Measurements from ENCODE around the gene SNORC. TPM values are rescaled to one million over a fixed set of nuclear protein-coding genes. Genes with fewer than 3 reads are reported as not detected.

The SNORC gene
- total and polyA plus RNA-seq, 9 of the 15 experiments (the other 6 are each of a cell fraction or from before 2014, with no cell fraction given) = 0.14 to 2.5 (median 0.72) TPM; not detected in 2

- 0% methylated on average over 6 of the region's 76 CpGs for WGBS (ENCODE audit: insufficient coverage, low coverage, missing lambda C conversion rate)
- POLR2A ChIA-PET = no interaction called here
- BruUV-seq (replicated peaks) = no TSS peak
- TF ChIP-seq ARID2 (IDR thresholded peaks at IDR 0.05) = no peak
- TF ChIP-seq BRF1 (IDR thresholded peaks at IDR 0.05; ENCODE audit: borderline replicate concordance, extremely low read depth, insufficient read length) = no peak
- TF ChIP-seq ETV5 (CRISPR knock-in tag; IDR thresholded peaks at IDR 0.05; ENCODE audit: low read depth) = no peak
- no peak for TF ChIP-seq ZC3H11A (IDR thresholded peaks at IDR 0.05; ENCODE audit: low read depth, low read length)
- no peak for TF ChIP-seq KDM1A (IDR thresholded peaks at IDR 0.05)
- no peak for TF ChIP-seq NFIX (CRISPR knock-in tag; IDR thresholded peaks at IDR 0.05; ENCODE audit: low read depth)
- no peak for TF ChIP-seq FOXO4 (CRISPR knock-in tag; IDR thresholded peaks at IDR 0.05)
- no peak for TF ChIP-seq E2F1 (CRISPR knock-in tag; IDR thresholded peaks at IDR 0.05)
- no peak for TF ChIP-seq E4F1 (CRISPR knock-in tag; IDR thresholded peaks at IDR 0.05; ENCODE audit: borderline replicate concordance)
- no peak for TF ChIP-seq CBFA2T2 (conservative IDR thresholded peaks at IDR 0.05)
- TF ChIP-seq KLF6 (CRISPR knock-in tag; IDR thresholded peaks at IDR 0.05; ENCODE audit: borderline replicate concordance) = no peak
Measured at GRCh38 chr2:232927032-232927792, 57.1 kb downstream of the SNORC start.

More at GRCh38 chr2:232927032-232927792, 57.1 kb downstream of the SNORC start:
- H4K20me1 ChIP-seq (replicated peaks; ENCODE audit: control insufficient read depth, insufficient read depth, low read length) = no peaks in the 10 kb centered on the region
- in situ Hi-C loops (cut with MboI) (no loop called here), intact Hi-C loops (cut with micrococcal nuclease) (no loop called here)
- H3K27ac ChIP-seq (ENCODE audit: extremely low read depth, low read depth, low read length) = no peak overlapping the region
- CTCF ChIA-PET (ENCODE audit: low intra/inter-chr PET ratio) = no interaction called here
- no peak overlapping the region for H3K4me3 ChIP-seq
- peaks cover 0 to 16% of the 10 kb centered on the region in 2 experiments; a peak in 2 of 5 replicates for H3K4me1 ChIP-seq (replicated peaks in 1 of 2; ENCODE audit: control insufficient read depth in 2 of 2, insufficient read depth in 2 of 2, low read length in 2 of 2)
- no peaks in the 10 kb centered on the region for H3K79me2 ChIP-seq (ENCODE audit: control insufficient read depth, insufficient read depth, low read length)
- no peaks in the 10 kb centered on the region for H3K9me1 ChIP-seq (ENCODE audit: control insufficient read depth, insufficient read depth, low read length)
- H3K9ac ChIP-seq (ENCODE audit: insufficient read depth in 1 of 2, low read depth in 2 of 2, low read length in 2 of 2) = no peak overlapping the region
- FAIRE-seq (no peak), ATAC-seq (no peak), DNase-seq (ENCODE audit: extremely low read depth in 1 of 4, low spot score in 3 of 4) (peak in 2 of 4 experiments; percentile 23 to 31)
- H3K36me3 ChIP-seq (ENCODE audit: control insufficient read depth, insufficient read depth, low read length) = no peaks in the 10 kb centered on the region
- no peak overlapping the region for H3K4me2 ChIP-seq (ENCODE audit: insufficient read depth, low read length)
- H2AFZ ChIP-seq (ENCODE audit: low read depth, low read length) = no peak overlapping the region
- H3K27me3 ChIP-seq (ENCODE audit: control insufficient read depth in 2 of 2, insufficient read depth in 2 of 2, low read length in 2 of 2) = peaks cover 4 to 43% of the 10 kb centered on the region in 2 experiments; a peak in 3 of 5 replicates
- no peaks in the 10 kb centered on the region for H3K9me3 ChIP-seq (replicated peaks; ENCODE audit: control insufficient read depth, insufficient read depth, low read depth, low read length)
